Measurements from ENCODE around the gene HLA-DQB2.

DNA sequence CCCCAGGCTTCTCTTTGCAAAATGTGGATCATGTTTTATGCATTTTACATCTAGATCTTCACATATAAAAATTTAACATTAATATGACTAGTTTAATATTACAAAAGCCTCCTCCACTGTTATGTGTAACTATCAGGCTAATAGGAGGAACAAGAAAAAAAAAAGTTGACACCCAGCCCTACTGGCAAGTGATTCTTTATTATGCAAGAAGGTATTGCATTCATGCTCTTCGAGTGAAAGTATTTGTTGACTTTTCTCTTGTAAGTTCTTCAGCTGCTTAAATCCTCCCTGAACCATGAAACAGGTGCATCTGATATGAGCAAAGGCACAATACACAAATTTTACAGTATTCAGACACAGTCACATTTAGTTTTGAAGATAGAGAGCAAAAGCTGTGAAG is 716 bp upstream of the HLA-DQB2 start:
- TF ChIP-seq, protein P1, sequence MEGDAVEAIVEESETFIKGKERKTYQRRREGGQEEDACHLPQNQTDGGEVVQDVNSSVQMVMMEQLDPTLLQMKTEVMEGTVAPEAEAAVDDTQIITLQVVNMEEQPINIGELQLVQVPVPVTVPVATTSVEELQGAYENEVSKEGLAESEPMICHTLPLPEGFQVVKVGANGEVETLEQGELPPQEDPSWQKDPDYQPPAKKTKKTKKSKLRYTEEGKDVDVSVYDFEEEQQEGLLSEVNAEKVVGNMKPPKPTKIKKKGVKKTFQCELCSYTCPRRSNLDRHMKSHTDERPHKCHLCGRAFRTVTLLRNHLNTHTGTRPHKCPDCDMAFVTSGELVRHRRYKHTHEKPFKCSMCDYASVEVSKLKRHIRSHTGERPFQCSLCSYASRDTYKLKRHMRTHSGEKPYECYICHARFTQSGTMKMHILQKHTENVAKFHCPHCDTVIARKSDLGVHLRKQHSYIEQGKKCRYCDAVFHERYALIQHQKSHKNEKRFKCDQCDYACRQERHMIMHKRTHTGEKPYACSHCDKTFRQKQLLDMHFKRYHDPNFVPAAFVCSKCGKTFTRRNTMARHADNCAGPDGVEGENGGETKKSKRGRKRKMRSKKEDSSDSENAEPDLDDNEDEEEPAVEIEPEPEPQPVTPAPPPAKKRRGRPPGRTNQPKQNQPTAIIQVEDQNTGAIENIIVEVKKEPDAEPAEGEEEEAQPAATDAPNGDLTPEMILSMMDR (conservative IDR thresholded peaks at IDR 0.05 in 1 of 2, IDR thresholded peaks at IDR 0.05 in 1 of 2; ENCODE audit: low read depth in 1 of 2, low read length in 2 of 2): no peak
- TF ChIP-seq EZH2 (IDR thresholded peaks at IDR 0.05; ENCODE audit: low read length, missing control alignments): no peak
